Right atrium auricular region (tissue), 2 donors: ENCODE data around the gene ATPAF1. TPM values are rescaled to one million over a fixed set of nuclear protein-coding genes. Genes with fewer than 3 reads are reported as not detected.

Source experiments
- DNase-seq: peaks from one replicate; pipeline ENCODE4 v3.0.0-alpha.2; 2019; ENCODE audit warnings: low spot score
- H3K27ac ChIP-seq, 2 donors: fragments of 200-600 bp; sonication (generic); 1 replicate in 1 of 2; 2 replicates in 1 of 2; pipeline ENCODE4 v1.5.1; 2016 to 2019
- H3K27me3 ChIP-seq, 2 donors: fragments of 200-600 bp; sonication (generic); one replicate each; pipeline versions ENCODE4 v1.5.1 to v1.6.0; 2017 to 2019
- H3K36me3 ChIP-seq: fragments of 200-600 bp; sonication (generic); one replicate; pipeline ENCODE4 v1.5.1; 2016
- H3K4me1 ChIP-seq, 2 donors: fragments of 200-600 bp; sonication (generic); one replicate each; pipeline versions ENCODE4 v1.5.1 to v1.6.0; 2017 to 2019
- H3K4me3 ChIP-seq, 2 donors: fragments of 200-600 bp; sonication (generic); 1 replicate in 1 of 2; 2 replicates in 1 of 2; pipeline ENCODE4 v1.5.1; 2017 to 2019; ENCODE audit warnings: mild to moderate bottlenecking in 1 of 2, moderate library complexity in 1 of 2
- H3K9me3 ChIP-seq, 2 donors: fragments of 200-600 bp; sonication (generic); one replicate each; pipeline ENCODE4 v1.5.1; 2019
- CTCF ChIP-seq, 2 donors: fragments of 200-600 bp; sonication (generic); IDR thresholded peaks; one replicate each; pipeline ENCODE4 v1.5.1; 2019; ENCODE audit warnings: antibody characterized with exemption in 2 of 2
- total RNA-seq, 2 donors: library from RNA; depleted of rRNA; stranded (reverse); fragments of >200 nt; gene quantifications; one replicate each; pipeline ENCODE4 v1.1.0, GENCODE V29; 2016

The ATPAF1 gene
- total RNA-seq, 2 donors from 2014 or later: 113 to 201 TPM

DNA sequence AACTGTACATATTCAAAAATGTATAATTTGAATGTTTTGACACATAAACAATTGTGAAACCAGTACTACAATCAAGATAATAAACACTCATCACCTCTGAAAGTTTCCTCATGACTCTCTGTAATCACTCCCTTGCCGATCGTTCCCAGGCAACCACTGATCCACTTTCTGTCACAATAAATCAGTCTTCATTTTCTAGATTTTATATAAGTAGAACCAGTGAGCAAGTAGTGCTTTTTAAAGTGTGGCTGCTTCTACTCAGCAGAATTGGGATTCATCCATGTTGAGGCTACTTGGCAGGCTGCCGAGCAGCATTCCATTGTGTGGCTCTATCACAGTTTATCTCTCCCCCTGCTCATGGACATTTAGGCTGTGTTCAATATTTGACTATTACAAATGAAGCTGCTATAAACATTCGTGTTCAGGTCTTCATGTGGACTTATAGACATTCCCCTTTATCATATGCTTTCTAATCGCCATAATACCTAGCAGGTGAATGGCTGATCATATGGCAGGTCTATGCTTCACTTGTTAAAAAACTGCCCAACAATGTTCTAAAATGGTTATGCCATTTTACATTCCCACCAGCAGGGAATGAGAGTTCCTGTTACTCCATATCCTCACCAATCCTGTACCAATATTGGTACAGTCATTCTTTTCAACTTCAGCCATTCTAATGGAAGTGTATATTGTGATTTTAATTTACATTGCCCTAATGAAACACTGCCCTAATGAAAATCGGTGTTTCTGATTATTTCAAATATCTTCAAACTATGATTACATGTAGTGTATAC is 24.0 kb upstream of the ATPAF1 start:
- H3K4me1 ChIP-seq: peaks cover 0 to 35% of the 10 kb centered on the region in 2 donors

DNA sequence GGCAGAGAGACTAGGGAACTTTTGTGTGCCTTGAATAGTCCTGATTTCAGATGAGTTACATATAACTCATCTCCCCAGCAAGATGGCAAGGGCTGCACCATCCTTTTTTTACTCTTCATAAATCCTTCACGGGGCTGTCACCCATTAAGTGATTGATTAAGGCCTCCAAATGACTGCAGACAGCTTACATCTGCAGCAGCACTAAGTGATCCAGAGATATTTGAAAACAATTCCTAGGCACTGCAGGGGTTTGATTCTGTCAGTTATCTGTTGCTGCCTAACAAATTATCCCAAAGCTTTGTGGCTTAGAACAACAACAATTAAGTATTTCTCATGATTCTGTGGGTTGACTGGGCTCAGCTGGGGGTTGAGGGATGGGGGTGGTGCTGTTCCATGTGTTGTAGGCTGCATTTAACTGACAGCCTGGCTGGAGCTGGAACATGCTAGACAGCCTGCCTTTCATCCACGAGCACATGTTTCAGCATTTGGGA is 22.8 kb upstream of the ATPAF1 start:
- DNase-seq: no peak
- Histone ChIP-seq H3K36me3 (peaks cover 42% of the 10 kb centered on the region), H3K4me1 (peaks cover 0 to 42% of the 10 kb centered on the region in 2 donors), H3K4me3 (no peak overlapping the region), H3K9me3 (no peaks in the 10 kb centered on the region), H3K27me3 (no peaks in the 10 kb centered on the region), H3K27ac (no peak overlapping the region)
- TF ChIP-seq CTCF (IDR thresholded peaks at IDR 0.05): no peak

More for the DNA sequence above, 24.0 kb upstream of the ATPAF1 start:
- peak overlapping the region; percentile 45 to 53 for H3K27ac ChIP-seq
- peak in 1 of 2 donors; percentile 22 for TF ChIP-seq CTCF (IDR thresholded peaks at IDR 0.05)
- H3K4me3 ChIP-seq: no peak overlapping the region
- no peaks in the 10 kb centered on the region for H3K9me3 ChIP-seq
- peaks cover 49% of the 10 kb centered on the region for H3K36me3 ChIP-seq
- DNase-seq: no peak
- H3K27me3 ChIP-seq: no peaks in the 10 kb centered on the region

GRCh38 chr1:46689897-46690296 is 21.7 kb upstream of the ATPAF1 start:
- Histone ChIP-seq H3K4me1 (peaks cover 0 to 42% of the 10 kb centered on the region in 2 donors), H3K9me3 (no peaks in the 10 kb centered on the region), H3K4me3 (no peak overlapping the region), H3K27ac (no peak overlapping the region), H3K36me3 (peaks cover 45% of the 10 kb centered on the region), H3K27me3 (no peaks in the 10 kb centered on the region)
- no peak for DNase-seq
- no peak for TF ChIP-seq CTCF (IDR thresholded peaks at IDR 0.05)

GRCh38 chr1:46689356-46689755 is 21.2 kb upstream of the ATPAF1 start:
- H3K36me3 ChIP-seq: peaks cover 50% of the 10 kb centered on the region
- TF ChIP-seq CTCF (IDR thresholded peaks at IDR 0.05): no peak
- no peak for DNase-seq
- H3K4me3 ChIP-seq: no peak overlapping the region
- H3K4me1 ChIP-seq: peaks cover 0 to 42% of the 10 kb centered on the region in 2 donors
- no peaks in the 10 kb centered on the region for H3K9me3 ChIP-seq
- H3K27ac ChIP-seq: no peak overlapping the region
- no peaks in the 10 kb centered on the region for H3K27me3 ChIP-seq

GRCh38 chr1:46687921-46688509 is 19.9 kb upstream of the ATPAF1 start:
- Histone ChIP-seq H3K27ac (peak overlapping the region; percentile 40 to 57), H3K9me3 (no peaks in the 10 kb centered on the region), H3K36me3 (peaks cover 64% of the 10 kb centered on the region), H3K4me1 (peaks cover 0 to 35% of the 10 kb centered on the region in 2 donors), H3K27me3 (no peaks in the 10 kb centered on the region), H3K4me3 (no peak overlapping the region)
- no peak for DNase-seq
- TF ChIP-seq CTCF (IDR thresholded peaks at IDR 0.05): no peak
